ENCODE data around the gene KIF4A.
"Not testable (repeated sequence)": the region's sequence is repeated elsewhere in the genome, so short reads cannot be mapped to it uniquely, and the experiment has no call there.

KIF4A gene, protein sequence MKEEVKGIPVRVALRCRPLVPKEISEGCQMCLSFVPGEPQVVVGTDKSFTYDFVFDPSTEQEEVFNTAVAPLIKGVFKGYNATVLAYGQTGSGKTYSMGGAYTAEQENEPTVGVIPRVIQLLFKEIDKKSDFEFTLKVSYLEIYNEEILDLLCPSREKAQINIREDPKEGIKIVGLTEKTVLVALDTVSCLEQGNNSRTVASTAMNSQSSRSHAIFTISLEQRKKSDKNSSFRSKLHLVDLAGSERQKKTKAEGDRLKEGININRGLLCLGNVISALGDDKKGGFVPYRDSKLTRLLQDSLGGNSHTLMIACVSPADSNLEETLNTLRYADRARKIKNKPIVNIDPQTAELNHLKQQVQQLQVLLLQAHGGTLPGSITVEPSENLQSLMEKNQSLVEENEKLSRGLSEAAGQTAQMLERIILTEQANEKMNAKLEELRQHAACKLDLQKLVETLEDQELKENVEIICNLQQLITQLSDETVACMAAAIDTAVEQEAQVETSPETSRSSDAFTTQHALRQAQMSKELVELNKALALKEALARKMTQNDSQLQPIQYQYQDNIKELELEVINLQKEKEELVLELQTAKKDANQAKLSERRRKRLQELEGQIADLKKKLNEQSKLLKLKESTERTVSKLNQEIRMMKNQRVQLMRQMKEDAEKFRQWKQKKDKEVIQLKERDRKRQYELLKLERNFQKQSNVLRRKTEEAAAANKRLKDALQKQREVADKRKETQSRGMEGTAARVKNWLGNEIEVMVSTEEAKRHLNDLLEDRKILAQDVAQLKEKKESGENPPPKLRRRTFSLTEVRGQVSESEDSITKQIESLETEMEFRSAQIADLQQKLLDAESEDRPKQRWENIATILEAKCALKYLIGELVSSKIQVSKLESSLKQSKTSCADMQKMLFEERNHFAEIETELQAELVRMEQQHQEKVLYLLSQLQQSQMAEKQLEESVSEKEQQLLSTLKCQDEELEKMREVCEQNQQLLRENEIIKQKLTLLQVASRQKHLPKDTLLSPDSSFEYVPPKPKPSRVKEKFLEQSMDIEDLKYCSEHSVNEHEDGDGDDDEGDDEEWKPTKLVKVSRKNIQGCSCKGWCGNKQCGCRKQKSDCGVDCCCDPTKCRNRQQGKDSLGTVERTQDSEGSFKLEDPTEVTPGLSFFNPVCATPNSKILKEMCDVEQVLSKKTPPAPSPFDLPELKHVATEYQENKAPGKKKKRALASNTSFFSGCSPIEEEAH

GRCh38 chrX:70289793-70290770 lies at the start of gene KIF4A, which contains the start of gene PDZD11:
KIF4A (plus strand) TSS chrX:70290104; CDS start chrX:70290459, 355 bp downstream.
PDZD11 (minus strand) TSS chrX:70289927; CDS start chrX:70289341, 586 bp downstream.
- DNase-seq (ENCODE audit: extremely low read depth in 1 of 2, low read depth in 1 of 2), result peak; percentile 60 to 73

GRCh38 chrX:70240751-70241150 lies 49.2 kb upstream of the KIF4A start:
- DNase-seq (ENCODE audit: extremely low read depth in 1 of 2, low read depth in 1 of 2), result no peak

DNA sequence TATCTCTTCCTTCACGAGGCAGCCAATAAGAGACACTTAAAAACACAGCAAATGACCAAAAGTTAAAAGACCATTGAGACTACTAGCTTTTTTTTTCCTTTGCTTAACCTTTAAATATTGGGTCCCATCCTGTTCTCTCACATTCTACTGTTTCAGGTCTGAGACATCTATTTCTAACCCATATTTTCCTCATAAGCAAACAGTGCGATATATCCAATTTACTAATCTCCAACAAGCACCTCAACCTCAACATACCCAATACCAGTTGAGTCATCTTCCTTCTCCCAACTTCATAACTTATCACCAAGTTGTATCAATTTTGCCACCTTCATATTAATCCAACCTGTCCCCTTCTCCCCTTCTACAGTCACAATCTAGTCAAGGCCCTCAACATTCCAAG lies 48.4 kb upstream of the KIF4A start:
- no peak for DNase-seq (ENCODE audit: extremely low read depth in 1 of 2, low read depth in 1 of 2)

- not testable (repeated sequence) for DNase-seq (ENCODE audit: extremely low read depth in 1 of 2, low read depth in 1 of 2)
These were observed 46.3 kb upstream of the KIF4A start for GRCh38 chrX:70243601-70244000.

- no peak for DNase-seq (ENCODE audit: extremely low read depth in 1 of 2, low read depth in 1 of 2)
These were observed 45.0 kb upstream of the KIF4A start for GRCh38 chrX:70244881-70245280.

- DNase-seq (ENCODE audit: extremely low read depth in 1 of 2, low read depth in 1 of 2), result no peak
These were observed 42.7 kb upstream of the KIF4A start for GRCh38 chrX:70247252-70247651.

DNA sequence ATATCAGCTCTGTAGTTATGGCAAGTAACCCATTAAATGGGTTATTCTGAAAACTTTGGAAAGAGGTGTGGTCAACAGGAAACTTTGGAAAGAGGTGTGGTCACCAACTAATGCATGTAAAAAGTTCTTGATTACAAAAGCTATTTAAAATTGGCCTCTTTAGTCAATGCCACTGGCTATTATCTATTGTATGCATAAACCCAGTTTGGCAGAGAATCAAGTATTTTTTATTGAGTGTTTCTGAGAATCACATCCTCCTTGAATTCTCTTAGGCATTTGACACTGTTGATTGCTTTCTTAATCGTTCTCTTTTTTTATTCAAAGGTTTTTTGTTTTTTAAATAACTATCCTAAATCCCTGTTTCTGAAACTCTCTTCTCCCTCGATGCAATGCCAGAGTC lies 37.4 kb upstream of the KIF4A start:
- no peak for DNase-seq (ENCODE audit: extremely low read depth in 1 of 2, low read depth in 1 of 2)

GRCh38 chrX:70253377-70254062 lies 36.4 kb upstream of the KIF4A start:
- no peak for DNase-seq (ENCODE audit: extremely low read depth in 1 of 2, low read depth in 1 of 2)

DNA sequence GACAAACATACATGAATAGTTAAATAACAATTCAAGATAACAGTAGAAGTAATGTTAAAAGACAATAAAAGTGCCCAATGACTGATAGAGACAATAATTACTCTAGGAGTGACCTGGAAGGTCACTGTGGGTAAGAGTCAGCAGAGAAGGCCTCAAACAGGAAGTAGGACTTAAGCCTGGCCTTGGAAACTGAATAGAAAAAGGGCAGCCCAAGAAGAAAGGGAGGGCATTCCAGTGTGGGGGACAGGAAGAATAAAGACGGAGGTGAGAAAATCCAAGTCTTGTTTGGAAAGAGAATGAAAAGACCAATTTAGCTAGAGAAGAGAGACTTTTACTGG lies 35.9 kb upstream of the KIF4A start:
- DNase-seq (ENCODE audit: extremely low read depth in 1 of 2, low read depth in 1 of 2), result no peak

- DNase-seq (ENCODE audit: extremely low read depth in 1 of 2, low read depth in 1 of 2), result no peak
These were observed 35.0 kb upstream of the KIF4A start for GRCh38 chrX:70254909-70255308.

GRCh38 chrX:70255452-70255851 lies 34.5 kb upstream of the KIF4A start:
- DNase-seq (ENCODE audit: extremely low read depth in 1 of 2, low read depth in 1 of 2), result no peak

- DNase-seq (ENCODE audit: extremely low read depth in 1 of 2, low read depth in 1 of 2), result no peak
These were observed 32.2 kb upstream of the KIF4A start for GRCh38 chrX:70257423-70258288.

GRCh38 chrX:70260104-70260503 lies 29.8 kb upstream of the KIF4A start, which contains the start of gene P2RY4:
P2RY4 (minus strand) TSS chrX:70260204; CDS start chrX:70259624, 580 bp downstream.
- DNase-seq (ENCODE audit: extremely low read depth in 1 of 2, low read depth in 1 of 2), result no peak

DNA sequence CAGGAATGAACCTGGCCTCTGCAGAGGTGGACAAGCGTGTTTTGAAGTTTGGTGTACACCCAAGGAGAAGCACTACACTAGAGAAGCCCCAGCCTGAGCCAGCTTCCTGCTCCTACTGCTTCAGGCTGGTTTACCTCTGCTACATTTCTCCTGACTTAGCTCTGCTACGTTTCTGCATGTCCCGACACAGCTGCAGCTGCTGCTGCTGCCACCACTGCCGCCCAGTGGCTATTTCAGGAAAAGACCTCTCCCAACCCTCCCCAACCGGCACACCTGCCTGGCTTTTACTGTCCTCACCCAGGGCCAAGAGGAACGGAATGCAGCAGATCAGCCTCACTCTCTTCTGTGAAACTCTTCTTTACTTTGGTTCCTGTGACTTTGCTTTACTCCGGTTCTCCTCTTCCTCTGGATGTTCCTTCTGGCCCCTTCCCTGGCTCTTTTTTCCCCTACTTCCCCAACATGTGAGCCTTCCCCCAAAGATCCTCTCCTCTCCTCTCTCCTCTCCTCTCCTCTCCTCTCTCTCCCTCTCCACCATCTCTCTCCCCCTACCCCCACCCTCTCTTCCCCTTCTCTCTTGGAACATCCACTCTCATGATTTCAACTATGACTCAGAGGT lies 26.8 kb upstream of the KIF4A start:
- peak in 1 of 2 donors; percentile 6 for DNase-seq (ENCODE audit: extremely low read depth in 1 of 2, low read depth in 1 of 2)

GRCh38 chrX:70264784-70265183 lies 25.1 kb upstream of the KIF4A start:
- DNase-seq (ENCODE audit: extremely low read depth in 1 of 2, low read depth in 1 of 2), result no peak

- DNase-seq (ENCODE audit: extremely low read depth in 1 of 2, low read depth in 1 of 2), result no peak
These were observed 21.9 kb upstream of the KIF4A start, which contains the start of gene ARR3 for GRCh38 chrX:70268034-70268433. ARR3 (plus strand) TSS chrX:70268334; CDS start chrX:70269386, 1,052 bp downstream.

- DNase-seq (ENCODE audit: extremely low read depth in 1 of 2, low read depth in 1 of 2), result not testable (repeated sequence)
These were observed 15.9 kb upstream of the KIF4A start for GRCh38 chrX:70274029-70274428.

GRCh38 chrX:70279081-70279480 lies 10.8 kb upstream of the KIF4A start:
- no peak for DNase-seq (ENCODE audit: extremely low read depth in 1 of 2, low read depth in 1 of 2)

Measured in stimulated activated CD8-positive, alpha-beta memory T cell treated with anti-CD3 and anti-CD28 coated beads, Interleukin-7, amount 100 ng/mL, for 48 hours (primary cell).